Upper lobe of right lung (tissue), 1 donor: ENCODE data around the gene SLC25A44. TPM values are rescaled to one million over a fixed set of nuclear protein-coding genes. Genes with fewer than 3 reads are reported as not detected.
A peak's percentile ranks its signal among the peaks of the same experiment; 100 is the strongest.

ENCODE experiments used
- ATAC-seq: fragments of 200-7000 bp; cut with Tn5 transposase; one replicate; pipeline ENCODE4 v1.9.1; 2020; ENCODE audit warnings: mild to moderate bottlenecking, moderate library complexity
- DNase-seq: peaks from one replicate; pipeline ENCODE4 v3.0.0-alpha.2; 2020
- H3K27ac ChIP-seq: fragments of 200-600 bp; one replicate; pipeline ENCODE4 v1.8.0; 2022
- H3K27me3 ChIP-seq: fragments of 200-600 bp; one replicate; pipeline ENCODE4 v1.8.0; 2022; ENCODE audit warnings: mild to moderate bottlenecking
- H3K36me3 ChIP-seq: fragments of 200-600 bp; one replicate; pipeline ENCODE4 v1.8.0; 2022
- H3K4me1 ChIP-seq: fragments of 200-600 bp; one replicate; pipeline ENCODE4 v1.8.0; 2022
- H3K4me3 ChIP-seq: fragments of 200-600 bp; one replicate; pipeline ENCODE4 v1.8.0; 2022; ENCODE audit warnings: mild to moderate bottlenecking
- H3K9me3 ChIP-seq: fragments of 200-600 bp; one replicate; pipeline ENCODE4 v1.8.0; 2022
- CTCF ChIP-seq: fragments of 200-600 bp; IDR thresholded peaks from one replicate; pipeline ENCODE4 v1.8.0; 2022; ENCODE audit warnings: antibody characterized with exemption
- intact Hi-C: fragments of 100-400 bp; cut with DNase I; formaldehyde crosslinking; loops from one replicate; pipeline ENCODE4 v1.11.0; 2022
- total RNA-seq: library from RNA; stranded (reverse); fragmentation: NEBNext Ultra II Directional; extraction: Animal tissue kit (Norgen Biotek cat#: 25700); gene quantifications from one replicate; pipeline ENCODE4 v1.2.1, GENCODE V29; 2021
- donor health status: DM: no; HTN: yes; CAD: no; lungs with severe emphysema.

The SLC25A44 gene
- total RNA-seq, 1 donor from 2014 or later, result 24.9 TPM

- H3K4me3 ChIP-seq, result no peak overlapping the region
- DNase-seq, result no peak
- H3K4me1 ChIP-seq, result peaks cover 18% of the 10 kb centered on the region
- no peak for TF ChIP-seq CTCF
- no peak overlapping the region for H3K27ac ChIP-seq
- H3K27me3 ChIP-seq, result no peaks in the 10 kb centered on the region
- no peaks in the 10 kb centered on the region for H3K9me3 ChIP-seq
- no peak for ATAC-seq
- intact Hi-C loops, result no loop called here
- H3K36me3 ChIP-seq, result peaks cover 80% of the 10 kb centered on the region
Observed at GRCh38 chr1:156204686-156205085, 10.8 kb downstream of the SLC25A44 start.

GRCh38 chr1:156211243-156211642 lies 17.3 kb downstream of the SLC25A44 start:
- Histone ChIP-seq H3K27me3 (no peaks in the 10 kb centered on the region), H3K27ac (no peak overlapping the region), H3K4me3 (no peak overlapping the region), H3K36me3 (peaks cover 47% of the 10 kb centered on the region), H3K9me3 (no peaks in the 10 kb centered on the region), H3K4me1 (peaks cover 18% of the 10 kb centered on the region)
- no peak for TF ChIP-seq CTCF
- DNase-seq, result no peak
- ATAC-seq, result no peak
- intact Hi-C loops, result no loop called here

- Histone ChIP-seq H3K9me3 (no peaks in the 10 kb centered on the region), H3K27ac (peak overlapping the region; percentile 97), H3K4me1 (peaks cover 19% of the 10 kb centered on the region), H3K36me3 (peaks cover 40% of the 10 kb centered on the region), H3K27me3 (no peaks in the 10 kb centered on the region), H3K4me3 (peak overlapping the region; percentile 74)
- DNase-seq (no peak), ATAC-seq (no peak)
- intact Hi-C loops, result no loop called here
- TF ChIP-seq CTCF, result no peak
Observed at GRCh38 chr1:156212130-156212529, 18.2 kb downstream of the SLC25A44 start.

- TF ChIP-seq CTCF, result no peak
- intact Hi-C loops, result no loop called here
Observed at GRCh38 chr1:156212833-156213643, 19.1 kb downstream of the SLC25A44 start, which contains the start of gene PMF1. Gene PMF1, plus strand, starts transcription at chr1:156213007. Its CDS starts 9 bp downstream, at chr1:156213016.

GRCh38 chr1:156213644-156213966 lies 19.7 kb downstream of the SLC25A44 start:
- Histone ChIP-seq H3K4me3 (peak overlapping the region; percentile 74), H3K4me1 (peaks cover 33% of the 10 kb centered on the region), H3K27me3 (no peaks in the 10 kb centered on the region), H3K36me3 (peaks cover 25% of the 10 kb centered on the region), H3K27ac (peak overlapping the region; percentile 97), H3K9me3 (no peaks in the 10 kb centered on the region)
- ATAC-seq, result no peak
- no peak for TF ChIP-seq CTCF
- DNase-seq, result no peak
- intact Hi-C loops, result no loop called here

More at GRCh38 chr1:156212833-156213643, 19.1 kb downstream of the SLC25A44 start, which contains the start of gene PMF1:
- Histone ChIP-seq H3K4me3 (peak within 1 kb of the TSS; percentile 74), H3K9me3 (no peaks in the 10 kb centered on the region), H3K27ac (peak within 1 kb of the TSS; percentile 97), H3K36me3 (peaks cover 31% of the 10 kb centered on the region), H3K4me1 (peaks cover 28% of the 10 kb centered on the region), H3K27me3 (no peaks in the 10 kb centered on the region)
- peak; percentile 99 for DNase-seq
- peak; percentile 98 for ATAC-seq
